Ovary (tissue), 9 donors: ENCODE results near the gene LRRC31. TPM values are rescaled to one million over a fixed set of nuclear protein-coding genes. Genes with fewer than 3 reads are reported as not detected.

Experiments used
- DNase-seq, 5 donors: peaks; one replicate each; pipeline ENCODE4 v3.0.0-alpha.2; 2019 to 2020
- H3K27ac ChIP-seq, 2 donors: fragments of 200-600 bp; one replicate each; pipeline versions ENCODE4 v1.5.1 to v1.8.0; 2019 to 2022
- H3K27me3 ChIP-seq: fragments of 200-600 bp; one replicate; pipeline ENCODE4 v1.8.0; 2022
- H3K36me3 ChIP-seq: fragments of 200-600 bp; sonication (generic); one replicate; pipeline ENCODE4 v1.5.1; 2019
- H3K4me1 ChIP-seq: one replicate; pipeline ENCODE4 v1.8.1; 2013; ENCODE audit warnings: mild to moderate bottlenecking, moderate library complexity; ENCODE audit not compliant: insufficient read depth
- H3K4me3 ChIP-seq: fragments of 200-600 bp; sonication (generic); one replicate; pipeline ENCODE4 v1.5.1; 2017
- H3K9me3 ChIP-seq, 2 donors: fragments of 200-600 bp in 1 of 2; sonication (generic) in 1 of 2; one replicate each; pipeline versions ENCODE4 v1.5.1 to v1.8.1; 2013 to 2019; ENCODE audit warnings: mild to moderate bottlenecking in 1 of 2, moderate library complexity in 1 of 2
- EP300 ChIP-seq: sonication (generic); formaldehyde crosslinking; IDR thresholded peaks from one replicate; pipeline ENCODE4 v1.6.1; 2017; ENCODE audit warnings: antibody characterized with exemption
- POLR2A ChIP-seq: fragments of 450-650 bp; IDR thresholded peaks from one replicate; pipeline ENCODE4 v1.6.1; 2017; ENCODE audit warnings: antibody characterized with exemption, mild to moderate bottlenecking, moderate library complexity
- WGBS, 3 donors: extraction: QIAGEN DNeasy Blood & Tissue Kit in 1 of 3; methylation state at CpG; one replicate each; pipeline versions ENCODE4 v1.1.5 to v1.1.7; 2013 to 2017; 5-methylcytosine and 5-hydroxymethylcytosine counted together
- intact Hi-C, 4 donors: fragments of 100-400 bp; cut with DNase I; formaldehyde crosslinking; loops; one replicate each; pipeline versions ENCODE4 v1.11.0 to v1.15.1; 2022 to 2023
- polyA plus RNA-seq, 2 donors: library from polyadenylated mRNA; stranded (reverse); fragments of 200-250 nt in 1 of 2; fragments of 350-450 nt in 1 of 2; fragmentation: Illumina TruSeq in 1 of 2; extraction: RNeasy Lipid Tissue Mini Kit (QIAGEN cat#74804) in 1 of 2; gene quantifications; one replicate each; pipeline ENCODE4 v1.2.3, GENCODE V29; 2013 to 2014
- total RNA-seq, 7 donors: library from RNA; depleted of rRNA in 2 of 7; stranded (reverse); fragments of >200 nt in 2 of 7; fragmentation: NEBNext Ultra II Directional in 3 of 7; extraction: Animal tissue kit (Norgen Biotek cat#: 25700) in 3 of 7; gene quantifications; one replicate each; pipeline versions ENCODE4 v1.1.0 to v1.2.4, GENCODE V29; 2016 to 2023
- TF ChIP-seq, protein P1 (sequence below), 3 donors: fragments of 450-650 bp in 2 of 3; fragments of 200-600 bp in 1 of 3; IDR thresholded peaks; one replicate each; pipeline versions ENCODE4 v1.5.1 to v1.8.0; 2016 to 2022; ENCODE audit warnings: antibody characterized with exemption in 3 of 3, mild to moderate bottlenecking in 1 of 3
- donor health status: DM: no; HTN: no; CAD: no; lungs with moderate emphysema.
- donor health status: DM: no; HTN: no; CAD: no.
- donor health status: Bipolar disorder and iron deficiency.
- donor health status: DM: yes; HTN: yes; CAD: no.
- donor health status: DM: no; HTN: no; CAD: no.
- donor health status: DM: yes; HTN: yes; CAD: no.

Gene LRRC31
- total and polyA plus RNA-seq, 9 donors, result not detected

DNA sequence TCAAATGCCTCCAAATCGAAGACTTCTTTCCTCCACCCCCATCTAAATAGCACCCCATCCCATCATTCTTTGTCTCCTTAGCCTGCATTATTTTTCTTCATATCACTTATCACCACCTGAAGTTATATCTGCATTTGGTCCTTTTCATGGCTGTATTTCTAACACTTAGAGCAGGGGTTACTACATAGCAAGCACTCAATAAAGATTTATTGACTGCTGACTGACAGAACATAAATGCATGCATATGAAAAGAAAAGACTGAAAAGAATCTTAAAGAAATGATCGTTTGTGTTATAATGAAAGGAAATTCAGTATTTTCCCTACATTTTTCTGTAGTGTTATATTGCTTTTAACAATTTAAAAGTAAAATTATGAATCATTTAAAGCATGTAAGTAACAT is 1.4 kb downstream of the LRRC31 start:
- TF ChIP-seq POLR2A, result no peak
- Histone ChIP-seq H3K9me3 (no peaks in the 10 kb centered on the region), H3K4me3 (no peak overlapping the region), H3K27me3 (no peaks in the 10 kb centered on the region), H3K27ac (no peak overlapping the region), H3K36me3 (no peaks in the 10 kb centered on the region), H3K4me1 (no peaks in the 10 kb centered on the region)
- intact Hi-C loops, result no loop called here
- WGBS, 3 donors, result 73 to 75% (median 73%) methylated on average over 2 of the region's 2 CpGs
- no peak for DNase-seq

DNA sequence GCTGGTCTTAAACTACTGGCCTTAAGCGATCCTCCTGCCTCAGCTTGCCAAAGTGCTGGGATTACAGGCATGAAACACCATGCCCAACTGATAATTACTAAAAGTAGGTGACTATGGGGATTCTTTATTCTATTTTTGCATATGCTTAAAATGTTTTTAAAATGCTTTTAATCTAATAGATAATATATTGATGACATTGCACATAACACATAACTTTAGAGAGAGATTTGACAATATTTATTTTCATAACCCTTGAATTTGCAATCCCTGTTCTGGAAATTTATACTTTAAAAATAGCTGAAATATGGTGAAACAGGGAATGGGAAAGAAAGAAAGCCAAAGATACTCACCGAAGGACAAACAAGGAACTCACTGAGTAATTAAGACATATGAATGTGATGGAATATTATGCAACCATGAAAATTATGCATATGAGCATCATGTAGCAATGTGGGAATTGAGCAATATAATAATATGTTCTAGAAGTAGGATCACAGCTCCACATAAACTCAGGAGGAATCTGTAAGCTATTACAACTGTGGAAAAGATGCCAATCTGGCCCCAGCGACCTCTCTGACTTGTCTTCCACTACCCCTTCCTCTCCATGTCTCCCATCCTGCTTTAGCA is 2.0 kb downstream of the LRRC31 start:
- DNase-seq, result no peak
- no peaks in the 10 kb centered on the region for H3K4me1 ChIP-seq
- no peaks in the 10 kb centered on the region for H3K36me3 ChIP-seq
- intact Hi-C loops, result no loop called here
- TF ChIP-seq POLR2A (no peak), EP300 (no peak)
- TF ChIP-seq, protein P1, sequence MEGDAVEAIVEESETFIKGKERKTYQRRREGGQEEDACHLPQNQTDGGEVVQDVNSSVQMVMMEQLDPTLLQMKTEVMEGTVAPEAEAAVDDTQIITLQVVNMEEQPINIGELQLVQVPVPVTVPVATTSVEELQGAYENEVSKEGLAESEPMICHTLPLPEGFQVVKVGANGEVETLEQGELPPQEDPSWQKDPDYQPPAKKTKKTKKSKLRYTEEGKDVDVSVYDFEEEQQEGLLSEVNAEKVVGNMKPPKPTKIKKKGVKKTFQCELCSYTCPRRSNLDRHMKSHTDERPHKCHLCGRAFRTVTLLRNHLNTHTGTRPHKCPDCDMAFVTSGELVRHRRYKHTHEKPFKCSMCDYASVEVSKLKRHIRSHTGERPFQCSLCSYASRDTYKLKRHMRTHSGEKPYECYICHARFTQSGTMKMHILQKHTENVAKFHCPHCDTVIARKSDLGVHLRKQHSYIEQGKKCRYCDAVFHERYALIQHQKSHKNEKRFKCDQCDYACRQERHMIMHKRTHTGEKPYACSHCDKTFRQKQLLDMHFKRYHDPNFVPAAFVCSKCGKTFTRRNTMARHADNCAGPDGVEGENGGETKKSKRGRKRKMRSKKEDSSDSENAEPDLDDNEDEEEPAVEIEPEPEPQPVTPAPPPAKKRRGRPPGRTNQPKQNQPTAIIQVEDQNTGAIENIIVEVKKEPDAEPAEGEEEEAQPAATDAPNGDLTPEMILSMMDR (IDR thresholded peaks at IDR 0.05), result no peak
- H3K9me3 ChIP-seq, result no peaks in the 10 kb centered on the region
- no peak overlapping the region for H3K4me3 ChIP-seq
- 91 to 96% (median 95%) methylated on average over 3 of the region's 3 CpGs for WGBS, 3 donors
- no peak overlapping the region for H3K27ac ChIP-seq
- H3K27me3 ChIP-seq, result no peaks in the 10 kb centered on the region

DNA sequence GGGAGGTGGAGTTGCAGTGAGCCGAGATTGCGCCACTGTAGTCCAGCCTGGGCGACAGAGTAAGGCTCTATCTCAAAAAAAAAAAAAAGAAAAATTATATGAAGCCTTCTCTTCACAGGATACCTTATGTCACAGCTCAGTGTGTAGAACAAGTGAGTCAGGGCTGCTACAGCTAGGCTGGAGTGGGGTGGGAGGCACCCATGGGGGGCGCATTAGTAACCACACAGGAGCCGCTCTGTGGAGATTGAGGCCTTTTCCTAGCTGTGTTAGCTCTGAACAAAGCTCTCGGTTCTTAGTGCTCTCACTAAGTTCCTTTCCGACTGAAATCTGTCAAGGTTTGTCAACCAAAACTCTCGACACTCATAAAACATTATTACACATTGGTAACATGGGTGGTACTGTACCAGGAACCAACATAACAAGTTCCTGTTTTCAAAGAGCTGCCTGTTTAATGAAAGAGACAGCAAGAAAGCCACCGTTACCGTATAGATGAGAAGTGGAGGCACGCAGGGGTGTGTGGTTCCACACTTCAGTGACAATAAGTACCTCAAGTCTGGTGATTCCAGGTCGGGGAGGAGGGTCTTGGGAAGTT is 4.5 kb downstream of the LRRC31 start:
- Histone ChIP-seq H3K9me3 (no peaks in the 10 kb centered on the region), H3K27ac (no peak overlapping the region), H3K36me3 (no peaks in the 10 kb centered on the region), H3K27me3 (no peaks in the 10 kb centered on the region), H3K4me1 (no peaks in the 10 kb centered on the region), H3K4me3 (no peak overlapping the region)
- TF ChIP-seq EP300 (no peak), POLR2A (no peak)
- TF ChIP-seq, protein P1 (IDR thresholded peaks at IDR 0.05), result no peak
- DNase-seq, result no peak
- 68 to 82% (median 77%) methylated on average over 12 of the region's 12 CpGs for WGBS, 3 donors
- intact Hi-C loops, result no loop called here

DNA sequence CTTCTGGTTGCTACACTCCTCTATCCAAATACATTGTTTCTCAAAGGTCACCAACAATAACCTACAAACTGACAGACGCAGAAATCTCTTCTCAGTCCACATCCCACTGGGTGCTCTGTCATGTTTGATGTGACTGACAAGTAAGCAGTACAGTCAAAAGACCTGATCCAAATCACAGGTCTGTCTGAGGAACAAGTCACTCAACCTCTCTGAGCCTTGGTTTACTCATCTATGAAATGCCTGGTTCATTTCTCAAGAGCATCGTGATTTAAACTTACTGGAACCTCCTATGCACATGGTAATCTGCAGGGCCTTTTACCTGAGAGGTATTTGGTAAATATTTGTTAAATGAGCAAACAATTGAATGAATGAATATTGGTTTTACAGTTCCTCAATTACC is 5.5 kb downstream of the LRRC31 start:
- no peak overlapping the region for H3K27ac ChIP-seq
- WGBS, 3 donors, result 88 to 92% (median 90%) methylated on average over 2 of the region's 2 CpGs
- no peak overlapping the region for H3K4me3 ChIP-seq
- H3K4me1 ChIP-seq, result no peaks in the 10 kb centered on the region
- TF ChIP-seq POLR2A (no peak), EP300 (no peak)
- TF ChIP-seq, protein P1 (IDR thresholded peaks at IDR 0.05), result no peak
- no peaks in the 10 kb centered on the region for H3K27me3 ChIP-seq
- H3K36me3 ChIP-seq, result no peaks in the 10 kb centered on the region
- intact Hi-C loops, result no loop called here
- no peak for DNase-seq
- H3K9me3 ChIP-seq, result no peaks in the 10 kb centered on the region

DNA sequence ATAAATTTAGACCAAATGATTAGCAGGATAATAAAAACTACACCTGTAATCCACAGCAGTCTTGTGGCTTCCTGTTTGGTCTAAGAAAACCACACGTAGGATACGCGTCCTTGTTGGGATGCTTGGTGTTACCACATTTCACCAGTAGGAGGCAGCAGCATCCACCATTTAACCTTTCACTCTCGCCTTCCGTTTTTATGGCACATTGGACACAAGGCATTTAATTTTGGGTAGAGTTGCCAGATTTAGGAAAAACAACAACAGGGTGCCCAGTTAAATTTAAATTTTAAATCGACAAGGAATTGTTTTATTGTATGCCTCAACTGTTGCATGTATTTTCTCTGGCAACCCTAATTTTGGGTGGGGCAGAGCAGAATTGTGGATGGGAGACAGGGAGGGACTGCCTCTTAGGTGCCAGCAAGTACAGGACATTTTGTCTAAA is 6.3 kb downstream of the LRRC31 start:
- 2 to 4% (median 2%) methylated on average over 6 of the region's 6 CpGs for WGBS, 3 donors
- intact Hi-C loops, result no loop called here

More for the DNA sequence above, 6.3 kb downstream of the LRRC31 start:
- Histone ChIP-seq H3K27ac (no peak overlapping the region), H3K4me1 (no peaks in the 10 kb centered on the region), H3K36me3 (no peaks in the 10 kb centered on the region), H3K4me3 (no peak overlapping the region), H3K9me3 (no peaks in the 10 kb centered on the region), H3K27me3 (no peaks in the 10 kb centered on the region)
- TF ChIP-seq EP300, result no peak
- TF ChIP-seq, protein P1 (IDR thresholded peaks at IDR 0.05), result peak; percentile 28 to 44 (median 41)
- peak in 4 of 5 donors; percentile 25 to 56 (median 38) for DNase-seq
